SK-MEL-5 (cell line): ENCODE data around the gene MRTO4. TPM values are rescaled to one million over a fixed set of nuclear protein-coding genes. Genes with fewer than 3 reads are reported as not detected.
"Not testable (repeated sequence)": the region's sequence is repeated elsewhere in the genome, so short reads cannot be mapped to it uniquely, and the experiment has no call there.

Experiments
- DNase-seq: peaks from one replicate; pipeline ENCODE4 v3.0.0-alpha.2; 2016; ENCODE audit warnings: low read depth, low spot score
- in situ Hi-C: cut with HindIII; loops from 2 replicates; pipeline ENCODE4 v1.10.0; 2016; ENCODE audit warnings: low sequenced_read_pairs, high pct_unique_total_duplicates, low pct_unique_long_range_greater_than_20kb
- polyA plus RNA-seq, 2 experiments: library from polyadenylated mRNA; depleted of rRNA; stranded (reverse); fragments of >200 nt; gene quantifications; 2 replicates each; pipeline ENCODE4 v1.2.3, GENCODE V29; 2015
- total RNA-seq: library from RNA; depleted of rRNA; stranded (reverse); fragments of >200 nt; shearing (Covaris generic); gene quantifications from 2 replicates; pipeline ENCODE4 v1.2.3, GENCODE V29; 2014; rRNA removed

Gene MRTO4
- total RNA-seq = 53.8 and 55.3 TPM in 2 replicates
- polyA plus RNA-seq (2015; cell fraction: cytosol; rRNA removed) = 53.1 and 59.4 TPM in 2 replicates
- polyA plus RNA-seq (2015; cell fraction: nucleus; rRNA removed) = 19.5 and 22.5 TPM in 2 replicates

- peak; percentile 75 for DNase-seq
- in situ Hi-C loops = no loop called here
Observed at GRCh38 chr1:19251305-19252196, at the start of gene MRTO4, which contains the start of gene EMC1. Gene MRTO4 (plus strand): TSS chr1:19251805. CDS start chr1:19251836, 31 bp downstream. Gene EMC1 (minus strand): TSS chr1:19251524. CDS start chr1:19251509, 15 bp downstream.

- in situ Hi-C loops = no loop called here
- DNase-seq = no peak
Observed at GRCh38 chr1:19202396-19202795, 49.2 kb upstream of the MRTO4 start.

GRCh38 chr1:19203440-19203839 lies 48.2 kb upstream of the MRTO4 start:
- in situ Hi-C loops = no loop called here
- no peak for DNase-seq

- in situ Hi-C loops = no loop called here
- no peak for DNase-seq
Observed at GRCh38 chr1:19204446-19205266, 46.9 kb upstream of the MRTO4 start.

GRCh38 chr1:19205403-19205802 lies 46.2 kb upstream of the MRTO4 start:
- in situ Hi-C loops = no loop called here
- no peak for DNase-seq

- in situ Hi-C loops = no loop called here
Observed at GRCh38 chr1:19205845-19206244, 45.8 kb upstream of the MRTO4 start.

GRCh38 chr1:19206947-19207346 lies 44.7 kb upstream of the MRTO4 start:
- in situ Hi-C loops = no loop called here
- DNase-seq = no peak

More at GRCh38 chr1:19205845-19206244, 45.8 kb upstream of the MRTO4 start:
- DNase-seq = no peak

GRCh38 chr1:19208710-19209438 lies 42.7 kb upstream of the MRTO4 start:
- in situ Hi-C loops = no loop called here
- no peak for DNase-seq

GRCh38 chr1:19209439-19209989 lies 42.1 kb upstream of the MRTO4 start:
- in situ Hi-C loops = no loop called here
- DNase-seq = peak; percentile 16

- in situ Hi-C loops = no loop called here
- DNase-seq = peak; percentile 91
Observed at GRCh38 chr1:19209990-19210771, 41.4 kb upstream of the MRTO4 start, which contains the start of gene UBR4. Gene UBR4 (minus strand): TSS chr1:19210266. CDS start chr1:19210248, 18 bp downstream.

GRCh38 chr1:19210772-19211549 lies 40.6 kb upstream of the MRTO4 start:
- DNase-seq = peak; percentile 9
- in situ Hi-C loops = no loop called here

GRCh38 chr1:19212167-19212566 lies 39.4 kb upstream of the MRTO4 start:
- in situ Hi-C loops = no loop called here
- DNase-seq = no peak

GRCh38 chr1:19213580-19213979 lies 38.0 kb upstream of the MRTO4 start:
- no peak for DNase-seq
- in situ Hi-C loops = no loop called here

GRCh38 chr1:19216585-19216984 lies 35.0 kb upstream of the MRTO4 start:
- DNase-seq, in situ Hi-C loops: not testable (repeated sequence)

- in situ Hi-C loops = no loop called here
Observed at GRCh38 chr1:19219451-19219850, 32.2 kb upstream of the MRTO4 start.

More at GRCh38 chr1:19219451-19219850, 32.2 kb upstream of the MRTO4 start:
- no peak for DNase-seq
